HEK293 (cell line): ENCODE data around the gene CLPSL2.
A peak's percentile ranks its signal among the peaks of the same experiment; 100 is the strongest.

Source experiments
- BCL11B ChIP-seq: fragments of 450-650 bp; formaldehyde crosslinking; IDR thresholded peaks from 2 replicates; pipeline ENCODE4 v1.5.1; 2016; ENCODE audit warnings: low read depth, missing biosample characterization, missing genetic modification characterization
- CTCF ChIP-seq: fragments of 450-650 bp; formaldehyde crosslinking; IDR thresholded peaks from 2 replicates; pipeline ENCODE4 v1.5.1; 2016; ENCODE audit warnings: missing biosample characterization, missing genetic modification characterization
- FEZF1 ChIP-seq: fragments of 450-650 bp; formaldehyde crosslinking; IDR thresholded peaks from 2 replicates; pipeline ENCODE4 v1.5.1; 2016; ENCODE audit warnings: missing biosample characterization, missing genetic modification characterization
- IKZF3 ChIP-seq: fragments of 450-650 bp; IDR thresholded peaks from 2 replicates; pipeline ENCODE4 v1.5.0; 2018; ENCODE audit warnings: missing biosample characterization, mild to moderate bottlenecking, missing genetic modification characterization, moderate library complexity
- MEIS1 ChIP-seq: sonication (generic); formaldehyde crosslinking; IDR thresholded peaks from 2 replicates; pipeline ENCODE4 v1.8.1; 2022; ENCODE audit warnings: missing genetic modification reagents, mild to moderate bottlenecking, borderline replicate concordance
- MYNN ChIP-seq: fragments of 450-650 bp; formaldehyde crosslinking; IDR thresholded peaks from 2 replicates; pipeline ENCODE4 v1.5.1; 2016; ENCODE audit warnings: missing biosample characterization, missing genetic modification characterization, borderline replicate concordance
- OSR2 ChIP-seq: fragments of 450-650 bp; formaldehyde crosslinking; IDR thresholded peaks from 2 replicates; pipeline ENCODE4 v1.5.1; 2016; ENCODE audit warnings: missing biosample characterization, missing genetic modification characterization
- PATZ1 ChIP-seq: fragments of 450-650 bp; formaldehyde crosslinking; IDR thresholded peaks from 2 replicates; pipeline ENCODE4 v1.5.1; 2016; ENCODE audit warnings: missing biosample characterization, missing genetic modification characterization
- SP2 ChIP-seq: fragments of 450-650 bp; formaldehyde crosslinking; IDR thresholded peaks from 2 replicates; pipeline ENCODE4 v1.5.1; 2016; ENCODE audit warnings: missing biosample characterization, missing genetic modification characterization
- TCF7L2 ChIP-seq: IDR thresholded peaks from 2 replicates; pipeline ENCODE4 v1.6.1; 2011; ENCODE audit warnings: low read depth, mild to moderate bottlenecking, inconsistent platforms, low read length, moderate library complexity, borderline replicate concordance
- TSHZ1 ChIP-seq: fragments of 450-650 bp; formaldehyde crosslinking; IDR thresholded peaks from 2 replicates; pipeline ENCODE4 v1.5.1; 2016; ENCODE audit warnings: missing biosample characterization, missing genetic modification characterization, borderline replicate concordance
- YY1 ChIP-seq: fragments of 450-650 bp; formaldehyde crosslinking; IDR thresholded peaks from 2 replicates; pipeline ENCODE4 v1.5.1; 2018; ENCODE audit warnings: missing biosample characterization, missing genetic modification characterization
- ZBTB6 ChIP-seq: fragments of 450-650 bp; formaldehyde crosslinking; IDR thresholded peaks from 2 replicates; pipeline ENCODE4 v1.5.1; 2017; ENCODE audit warnings: missing biosample characterization, missing genetic modification characterization
- ZNF112 ChIP-seq: fragments of 450-650 bp; formaldehyde crosslinking; IDR thresholded peaks from 2 replicates; pipeline ENCODE4 v1.5.0; 2017; ENCODE audit warnings: missing biosample characterization, missing genetic modification characterization
- ZNF302 ChIP-seq: fragments of 450-650 bp; formaldehyde crosslinking; IDR thresholded peaks from 2 replicates; pipeline ENCODE4 v1.5.1; 2016; ENCODE audit warnings: missing biosample characterization, missing genetic modification characterization, low read depth
- ZNF324 ChIP-seq: fragments of 450-650 bp; formaldehyde crosslinking; IDR thresholded peaks from 2 replicates; pipeline ENCODE4 v1.5.1; 2016; ENCODE audit warnings: missing biosample characterization, missing genetic modification characterization
- ZNF394 ChIP-seq: fragments of 450-650 bp; formaldehyde crosslinking; IDR thresholded peaks from 2 replicates; pipeline ENCODE4 v1.5.1; 2016; ENCODE audit warnings: missing biosample characterization, missing genetic modification characterization, mild to moderate bottlenecking, moderate library complexity, borderline replicate concordance
- ZNF473 ChIP-seq: fragments of 450-650 bp; formaldehyde crosslinking; IDR thresholded peaks from 2 replicates; pipeline ENCODE4 v1.5.1; 2017; ENCODE audit warnings: missing biosample characterization, missing genetic modification characterization
- ZNF510 ChIP-seq: fragments of 450-650 bp; formaldehyde crosslinking; IDR thresholded peaks from 2 replicates; pipeline ENCODE4 v1.5.1; 2018; ENCODE audit warnings: mild to moderate bottlenecking, missing genetic modification characterization, missing biosample characterization; ENCODE audit not compliant: insufficient replicate concordance
- ZNF561 ChIP-seq: fragments of 450-650 bp; IDR thresholded peaks from 2 replicates; pipeline ENCODE4 v1.5.1; 2018; ENCODE audit warnings: missing biosample characterization, missing genetic modification characterization, borderline replicate concordance
- ZNF600 ChIP-seq: fragments of 450-650 bp; formaldehyde crosslinking; IDR thresholded peaks from 2 replicates; pipeline ENCODE4 v1.5.1; 2016; ENCODE audit warnings: missing biosample characterization, missing genetic modification characterization
- ZNF623 ChIP-seq: fragments of 450-650 bp; formaldehyde crosslinking; IDR thresholded peaks from 2 replicates; pipeline ENCODE4 v1.5.1; 2016; ENCODE audit warnings: missing biosample characterization, missing genetic modification characterization
- ZNF624 ChIP-seq: fragments of 450-650 bp; formaldehyde crosslinking; IDR thresholded peaks from 2 replicates; pipeline ENCODE4 v1.5.1; 2017; ENCODE audit warnings: missing biosample characterization, missing genetic modification characterization
- ZNF664 ChIP-seq: fragments of 450-650 bp; formaldehyde crosslinking; IDR thresholded peaks from 2 replicates; pipeline ENCODE4 v1.5.1; 2016; ENCODE audit warnings: missing biosample characterization, missing genetic modification characterization
- ZNF777 ChIP-seq: fragments of 450-650 bp; formaldehyde crosslinking; IDR thresholded peaks from 2 replicates; pipeline ENCODE4 v1.5.1; 2017; ENCODE audit warnings: missing biosample characterization, missing genetic modification characterization, borderline replicate concordance
- ZNF837 ChIP-seq: fragments of 450-650 bp; formaldehyde crosslinking; IDR thresholded peaks from 2 replicates; pipeline ENCODE4 v1.5.1; 2016; ENCODE audit warnings: missing biosample characterization, missing genetic modification characterization
- ZSCAN23 ChIP-seq: fragments of 450-650 bp; formaldehyde crosslinking; IDR thresholded peaks from 2 replicates; pipeline ENCODE4 v1.5.1; 2016; ENCODE audit warnings: missing biosample characterization, missing genetic modification characterization
- ZSCAN4 ChIP-seq: fragments of 450-650 bp; formaldehyde crosslinking; IDR thresholded peaks from 2 replicates; pipeline ENCODE4 v1.5.1; 2017; ENCODE audit warnings: missing biosample characterization, missing genetic modification characterization
- TF ChIP-seq, protein P1 (sequence below): IDR thresholded peaks from 2 replicates; pipeline ENCODE4 v1.6.1; 2011; ENCODE audit warnings: mild to moderate bottlenecking, low read depth, low read length, borderline replicate concordance

CLPSL2 gene

GRCh38 chr6:35804996-35805736 lies 28.8 kb downstream of the CLPSL2 start, which contains the start of gene LHFPL5 (continued):
- TF ChIP-seq TSHZ1 (tag by site-specific recombination) (no peak), ZSCAN4 (tag by site-specific recombination) (no peak), IKZF3 (tag by site-specific recombination) (no peak), ZNF112 (tag by site-specific recombination) (no peak), ZNF394 (tag by site-specific recombination) (no peak), ZNF777 (tag by site-specific recombination) (no peak), ZNF561 (tag by site-specific recombination) (peak; percentile 94), CTCF (tag by site-specific recombination) (no peak), TCF7L2 (no peak), ZNF623 (tag by site-specific recombination) (no peak), ZNF302 (tag by site-specific recombination) (no peak), OSR2 (no peak), MYNN (tag by site-specific recombination) (no peak), PATZ1 (tag by site-specific recombination) (peak; percentile 80), ZSCAN23 (tag by site-specific recombination) (no peak), ZNF473 (tag by site-specific recombination) (no peak), FEZF1 (no peak), ZNF837 (tag by site-specific recombination) (no peak), ZBTB6 (tag by site-specific recombination) (no peak), ZNF600 (tag by site-specific recombination) (0 out of 2 replicates have a peak, but pooled peaks have one; percentile 29), ZNF510 (no peak), SP2 (tag by site-specific recombination) (peak; percentile 41), YY1 (tag by site-specific recombination) (no peak), BCL11B (tag by site-specific recombination) (no peak), ZNF664 (tag by site-specific recombination) (no peak), ZNF324 (tag by site-specific recombination) (no peak), ZNF624 (tag by site-specific recombination) (no peak), MEIS1 (no peak; the same call in 1 of the 2 replicates)
- TF ChIP-seq, protein P1, sequence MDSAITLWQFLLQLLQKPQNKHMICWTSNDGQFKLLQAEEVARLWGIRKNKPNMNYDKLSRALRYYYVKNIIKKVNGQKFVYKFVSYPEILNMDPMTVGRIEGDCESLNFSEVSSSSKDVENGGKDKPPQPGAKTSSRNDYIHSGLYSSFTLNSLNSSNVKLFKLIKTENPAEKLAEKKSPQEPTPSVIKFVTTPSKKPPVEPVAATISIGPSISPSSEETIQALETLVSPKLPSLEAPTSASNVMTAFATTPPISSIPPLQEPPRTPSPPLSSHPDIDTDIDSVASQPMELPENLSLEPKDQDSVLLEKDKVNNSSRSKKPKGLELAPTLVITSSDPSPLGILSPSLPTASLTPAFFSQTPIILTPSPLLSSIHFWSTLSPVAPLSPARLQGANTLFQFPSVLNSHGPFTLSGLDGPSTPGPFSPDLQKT: no peak
